GM10248 (cell line): ENCODE results near the gene LY9.

Source experiments
- CTCF ChIA-PET: fragments of 300-600 bp; sonication (Branson Sonifier 250); formaldehyde crosslinking; extraction: SDS; loops from one replicate; lab custom pipeline; 2021; ENCODE audit warnings: antibody characterized with exemption; lab: Yijun Ruan, JAX
- POLR2A ChIA-PET: fragments of 350-650 bp; sonication (Branson Sonifier 250); formaldehyde crosslinking; extraction: SDS; loops from one replicate; lab custom pipeline; 2020; ENCODE audit warnings: antibody characterized with exemption; lab: Yijun Ruan, JAX
- DNase-seq: peaks from one replicate; pipeline ENCODE4 v3.0.0; 2012; ENCODE audit errors: extremely low spot score
- TF ChIP-seq, protein P1 (sequence below): IDR thresholded peaks from 2 replicates; pipeline ENCODE4 v1.5.1; 2012; ENCODE audit warnings: mild to moderate bottlenecking, low read depth; ENCODE audit errors: extremely low read depth, missing control alignments, control extremely low read depth

LY9 gene

DNA sequence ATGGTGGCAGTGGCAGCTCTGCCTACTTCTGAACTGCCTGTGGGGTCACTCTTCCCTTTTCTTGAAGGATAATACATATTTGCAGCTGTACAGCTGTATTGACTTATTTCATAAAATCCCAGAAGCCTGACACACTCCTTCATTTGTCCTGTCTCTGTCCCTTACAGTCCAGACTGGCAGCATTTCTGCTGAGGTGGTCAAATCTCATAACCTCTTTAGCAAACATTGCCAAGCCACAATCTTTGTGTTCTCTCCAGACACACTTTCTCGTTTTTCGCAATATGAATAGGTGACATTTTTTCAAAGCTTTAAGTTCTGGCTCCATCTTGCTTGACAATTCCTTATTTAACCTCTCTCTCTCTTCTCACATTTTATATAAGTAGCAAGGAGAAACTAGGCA lies 15.2 kb downstream of the LY9 start:
- DNase-seq: no peak
- TF ChIP-seq, protein P1, sequence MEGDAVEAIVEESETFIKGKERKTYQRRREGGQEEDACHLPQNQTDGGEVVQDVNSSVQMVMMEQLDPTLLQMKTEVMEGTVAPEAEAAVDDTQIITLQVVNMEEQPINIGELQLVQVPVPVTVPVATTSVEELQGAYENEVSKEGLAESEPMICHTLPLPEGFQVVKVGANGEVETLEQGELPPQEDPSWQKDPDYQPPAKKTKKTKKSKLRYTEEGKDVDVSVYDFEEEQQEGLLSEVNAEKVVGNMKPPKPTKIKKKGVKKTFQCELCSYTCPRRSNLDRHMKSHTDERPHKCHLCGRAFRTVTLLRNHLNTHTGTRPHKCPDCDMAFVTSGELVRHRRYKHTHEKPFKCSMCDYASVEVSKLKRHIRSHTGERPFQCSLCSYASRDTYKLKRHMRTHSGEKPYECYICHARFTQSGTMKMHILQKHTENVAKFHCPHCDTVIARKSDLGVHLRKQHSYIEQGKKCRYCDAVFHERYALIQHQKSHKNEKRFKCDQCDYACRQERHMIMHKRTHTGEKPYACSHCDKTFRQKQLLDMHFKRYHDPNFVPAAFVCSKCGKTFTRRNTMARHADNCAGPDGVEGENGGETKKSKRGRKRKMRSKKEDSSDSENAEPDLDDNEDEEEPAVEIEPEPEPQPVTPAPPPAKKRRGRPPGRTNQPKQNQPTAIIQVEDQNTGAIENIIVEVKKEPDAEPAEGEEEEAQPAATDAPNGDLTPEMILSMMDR: no peak
- POLR2A ChIA-PET: no interaction called here
- CTCF ChIA-PET: interaction anchor here (1.1 to 1.9 kb wide), 4 partner anchors 9 to 43 kb away, joined by 4 to 7 read pairs (median 5); no protein-coding TSS in a partner anchor

DNA sequence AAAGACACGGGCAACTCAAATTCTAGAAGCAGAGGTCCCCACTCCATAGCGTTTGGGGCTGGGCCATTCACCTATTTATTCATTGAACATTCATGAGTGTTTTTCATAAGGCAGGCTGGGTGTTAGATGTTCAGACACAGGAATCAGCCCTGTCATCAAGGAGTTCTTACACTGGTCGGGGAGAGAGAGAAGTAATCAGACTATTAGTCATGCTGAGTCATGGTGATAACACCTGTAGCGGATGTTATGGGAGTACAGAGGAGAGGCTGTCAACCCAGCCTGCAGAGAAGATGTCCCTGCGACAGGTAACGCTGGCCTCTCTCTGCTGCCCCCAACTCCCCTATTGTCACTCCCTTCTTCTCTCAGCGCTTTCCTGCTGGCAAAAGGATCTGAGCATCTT lies 17.2 kb downstream of the LY9 start:
- ChIA-PET POLR2A (no interaction called here), CTCF (interaction anchor here (0.9 kb wide), 1 partner anchor 17 kb away, joined by 3 read pairs; no protein-coding TSS in a partner anchor)
- no peak for DNase-seq

DNA sequence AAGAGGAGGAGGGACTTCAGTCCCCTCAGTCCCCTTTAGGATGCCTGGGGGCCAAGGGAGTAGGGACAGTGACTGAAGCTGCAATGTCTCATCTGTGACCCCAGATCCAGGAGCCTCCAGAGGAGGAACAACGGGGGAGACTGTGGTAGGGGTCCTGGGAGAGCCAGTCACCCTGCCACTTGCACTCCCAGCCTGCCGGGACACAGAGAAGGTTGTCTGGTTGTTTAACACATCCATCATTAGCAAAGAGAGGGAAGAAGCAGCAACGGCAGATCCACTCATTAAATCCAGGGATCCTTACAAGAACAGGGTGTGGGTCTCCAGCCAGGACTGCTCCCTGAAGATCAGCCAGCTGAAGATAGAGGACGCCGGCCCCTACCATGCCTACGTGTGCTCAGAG lies 18.3 kb downstream of the LY9 start:
- DNase-seq: no peak
- TF ChIP-seq, protein P1: no peak
- ChIA-PET CTCF (interaction anchor here (1.2 kb wide), 1 partner anchor 15 kb away, joined by 4 read pairs; no protein-coding TSS in a partner anchor), POLR2A (no interaction called here)

More for the DNA sequence above, 17.2 kb downstream of the LY9 start:
- TF ChIP-seq, protein P1: no peak

DNA sequence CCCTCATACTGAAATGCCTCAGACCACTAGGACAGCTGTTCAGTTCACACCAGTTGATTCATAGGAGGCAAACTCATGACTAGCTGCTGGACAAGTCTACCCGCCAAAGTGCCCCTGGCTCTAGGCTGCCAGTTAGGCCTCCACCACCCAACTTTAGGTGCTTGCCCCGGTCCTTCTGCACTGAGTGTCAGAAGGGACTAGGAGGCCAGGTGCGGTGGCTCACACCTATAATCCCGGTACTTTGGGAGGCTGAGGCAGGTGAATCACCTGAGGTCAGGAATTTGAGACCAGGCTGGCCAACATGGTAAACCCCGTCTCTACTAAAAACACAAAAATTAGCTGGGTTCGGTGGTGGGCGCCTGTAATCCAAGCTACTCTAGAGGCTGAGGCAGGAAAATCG lies 18.9 kb downstream of the LY9 start:
- no peak for DNase-seq
- ChIA-PET POLR2A (no interaction called here), CTCF (interaction anchor here (0.9 to 1.2 kb wide), 3 partner anchors 14 to 137 kb away, joined by 3 to 4 read pairs (median 3); no protein-coding TSS in a partner anchor)
- TF ChIP-seq, protein P1: no peak

DNA sequence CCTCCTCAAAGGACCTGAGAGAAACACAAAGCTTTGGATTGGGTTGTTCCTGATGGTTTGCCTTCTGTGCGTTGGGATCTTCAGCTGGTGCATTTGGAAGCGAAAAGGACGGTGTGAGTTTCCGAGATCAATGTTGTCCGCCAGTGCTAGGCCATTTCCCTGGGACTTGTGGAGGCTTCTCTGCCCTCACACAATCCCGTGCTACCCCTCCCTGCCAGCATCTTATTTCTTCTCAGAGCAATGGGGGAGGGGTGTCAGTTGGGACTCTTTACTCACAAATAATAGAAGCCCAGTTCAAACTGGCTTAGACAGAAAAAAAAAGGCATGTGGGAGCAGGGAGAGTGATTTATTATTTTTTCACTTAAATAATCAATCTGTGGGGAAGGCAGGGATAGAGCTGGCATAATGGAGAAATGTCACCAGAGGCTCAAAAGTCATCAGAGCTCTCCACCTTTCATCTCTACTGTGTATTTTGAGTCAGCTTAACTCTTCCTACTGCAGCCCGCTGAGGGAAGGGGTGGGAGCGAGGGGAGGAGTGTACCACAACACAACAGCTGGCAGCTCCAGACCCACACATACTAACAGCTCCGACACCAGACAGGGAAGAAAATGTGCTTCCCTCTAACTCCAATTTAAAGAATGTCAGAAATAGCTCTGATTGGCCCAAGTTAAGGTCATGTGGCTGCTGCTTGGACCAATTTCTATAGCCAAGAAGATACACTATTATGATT lies 22.4 kb downstream of the LY9 start:
- ChIA-PET POLR2A (no interaction called here), CTCF (interaction anchor here (0.9 to 4.4 kb wide), 10 partner anchors 9 to 133 kb away, joined by 3 to 28 read pairs (median 4); no protein-coding TSS in a partner anchor)
- TF ChIP-seq, protein P1: no peak
- DNase-seq: no peak

DNA sequence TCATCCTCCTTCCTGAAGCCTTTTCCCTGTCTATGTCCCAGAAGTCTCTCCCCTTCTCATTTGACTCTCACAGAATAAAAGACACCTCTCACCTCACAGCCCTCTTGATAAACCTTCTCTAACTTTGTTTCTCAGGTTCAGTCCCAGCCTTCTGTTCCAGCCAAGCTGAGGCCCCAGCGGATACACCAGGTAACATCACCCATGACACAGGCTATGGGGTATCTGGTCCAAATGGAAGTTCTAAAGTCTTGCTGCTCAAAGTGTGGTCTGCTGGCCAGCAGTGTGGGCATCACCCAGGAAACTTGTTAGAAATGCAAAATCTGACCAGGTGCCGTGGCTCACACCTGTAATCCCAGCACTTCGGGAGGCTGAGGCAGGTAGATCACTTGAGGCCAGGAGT lies 23.2 kb downstream of the LY9 start:
- DNase-seq: no peak
- CTCF ChIA-PET: interaction anchor here (1.2 to 4.4 kb wide), 8 partner anchors 11 to 93 kb away, joined by 3 to 28 read pairs (median 4); no protein-coding TSS in a partner anchor
- TF ChIP-seq, protein P1: no peak
- POLR2A ChIA-PET: no interaction called here
